NCI-H2227 treated with DMSO at 0.1 percent for 48 hours (cell line): ENCODE data around the gene ASB1.

Experiments used
- DNase-seq: peaks from one replicate; lab custom pipeline; 2025; lab: John Stamatoyannopoulos, UW

Gene ASB1

DNA sequence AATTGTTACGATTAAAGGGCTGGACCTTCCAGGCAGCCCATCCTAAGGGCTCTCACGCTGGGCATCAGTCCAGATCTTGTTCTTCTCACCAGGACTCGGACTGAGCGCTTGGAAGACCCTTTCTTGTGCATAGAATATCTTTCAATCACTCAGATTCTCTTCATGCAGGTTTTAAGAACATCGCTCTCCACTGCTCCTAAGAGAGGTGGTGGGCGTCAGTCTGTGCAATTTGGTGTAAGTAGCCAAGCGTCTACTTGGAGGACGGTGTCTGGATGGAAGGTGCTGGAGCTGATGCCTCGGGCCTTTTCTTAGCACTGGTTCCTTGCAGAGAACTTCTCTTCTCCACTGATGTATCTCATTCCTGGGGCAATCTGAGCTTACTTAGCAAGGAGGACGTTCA, 68.7 kb downstream of the ASB1 start:
- no peak for DNase-seq

DNA sequence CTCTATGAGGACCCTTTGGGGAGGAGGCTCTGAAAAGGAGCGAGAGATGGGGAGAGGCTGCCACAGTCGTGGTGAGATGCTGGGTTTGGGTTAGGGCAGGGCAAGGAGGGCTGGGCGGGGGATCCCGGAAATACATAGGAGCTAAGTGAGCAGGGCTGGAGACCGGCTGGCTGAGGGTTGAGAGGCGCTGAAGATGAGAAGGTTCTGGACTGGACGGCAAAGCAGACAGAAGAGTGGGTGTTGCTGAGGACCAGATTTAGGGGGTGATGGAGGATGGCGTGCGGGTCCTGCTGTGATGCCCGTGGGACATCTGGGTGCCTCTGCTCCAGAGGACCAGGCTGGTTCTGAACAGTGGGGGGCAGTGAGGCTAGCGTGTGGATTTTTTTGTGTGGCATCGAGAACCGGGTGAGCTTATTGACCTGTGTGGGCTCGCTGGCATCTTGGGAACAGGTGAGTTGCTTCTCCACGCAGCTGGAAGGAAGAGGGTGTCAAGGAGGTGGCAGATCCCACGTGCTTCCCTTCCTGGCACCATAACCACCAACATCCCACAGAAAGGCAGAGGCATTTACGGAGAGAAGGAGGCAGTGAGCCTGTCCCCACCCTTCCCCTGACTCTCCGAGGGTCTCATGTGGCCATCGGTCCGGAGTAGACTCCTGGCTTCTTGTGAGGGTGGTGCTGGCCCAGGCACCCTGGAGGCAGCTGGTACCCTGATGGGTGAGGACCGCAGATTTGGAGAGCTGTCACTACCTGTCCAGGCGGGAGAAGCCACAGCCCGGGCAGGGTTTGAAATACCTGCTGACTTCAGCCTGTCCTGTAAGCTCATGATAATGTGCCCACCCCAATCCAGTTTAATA, 70.3 kb downstream of the ASB1 start:
- no peak for DNase-seq

DNA sequence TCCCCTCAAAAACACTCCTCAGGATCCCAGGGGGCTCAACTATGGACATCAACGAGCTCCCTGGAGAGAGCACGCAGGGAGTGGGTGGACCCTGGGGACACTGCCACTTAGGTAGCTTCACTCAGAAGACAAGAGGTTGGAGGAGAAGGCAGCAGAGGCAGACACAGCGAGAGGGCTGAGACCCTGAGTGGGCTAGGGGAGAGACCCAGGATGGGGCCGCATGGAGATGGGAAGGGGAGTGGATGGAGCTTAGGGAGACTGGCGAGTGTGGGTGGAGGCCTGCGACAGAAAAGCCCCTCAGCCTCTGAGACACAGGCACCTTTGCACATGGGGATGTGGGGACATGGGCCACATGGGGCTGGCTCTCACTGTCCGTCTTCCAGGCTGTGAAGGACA, 70.9 kb downstream of the ASB1 start:
- DNase-seq = no peak

DNA sequence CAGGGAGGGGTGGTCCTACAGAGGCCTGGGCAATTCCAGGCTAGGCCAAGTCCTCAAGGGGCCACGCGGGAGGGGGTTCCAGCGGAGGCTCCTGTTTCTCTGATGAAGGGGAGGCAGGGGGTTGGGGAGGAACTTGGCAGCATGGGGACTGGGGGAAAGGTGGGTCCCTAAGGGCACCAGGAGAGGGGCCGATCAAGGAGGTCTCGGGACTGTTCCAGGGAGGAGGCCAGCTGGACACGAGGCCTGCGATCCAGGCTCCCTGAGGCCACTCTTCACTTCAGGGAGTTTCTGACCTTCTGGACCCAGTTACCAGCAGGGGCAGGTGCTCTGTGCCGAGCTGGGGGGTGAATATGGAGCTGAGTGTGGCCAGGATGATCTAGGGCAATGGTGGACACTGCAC, 71.5 kb downstream of the ASB1 start:
- DNase-seq = no peak

DNA sequence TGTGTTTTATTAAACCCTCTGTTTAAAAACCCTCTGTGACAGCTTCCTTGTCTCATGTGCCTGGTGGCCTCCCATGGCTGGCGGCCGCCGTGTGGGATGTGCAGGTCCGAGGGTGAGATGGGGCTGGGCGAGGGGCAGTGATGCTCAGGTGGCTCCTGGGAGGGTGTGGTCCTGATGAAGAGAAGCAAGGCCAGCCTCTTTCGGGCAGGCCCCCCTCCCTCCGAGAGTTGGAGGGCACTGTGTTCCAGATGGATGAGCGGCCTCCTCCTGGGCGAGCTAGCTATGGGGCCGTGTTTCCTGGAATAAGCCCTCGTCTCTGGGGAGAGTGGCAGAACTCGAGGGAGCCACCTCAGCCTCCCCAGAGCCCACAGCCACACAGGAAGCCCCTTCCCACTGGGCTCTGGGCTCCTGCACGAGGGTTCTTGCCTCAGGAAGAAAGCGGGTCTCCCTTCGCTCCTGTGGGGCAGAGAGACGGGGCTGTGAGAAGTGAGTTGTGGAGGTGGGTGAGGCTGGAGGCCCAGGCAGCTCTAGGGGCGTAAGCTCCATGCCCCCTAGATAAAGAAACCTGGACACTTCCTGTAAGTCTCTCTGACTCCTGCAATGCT, 72.1 kb downstream of the ASB1 start:
- DNase-seq = no peak

DNA sequence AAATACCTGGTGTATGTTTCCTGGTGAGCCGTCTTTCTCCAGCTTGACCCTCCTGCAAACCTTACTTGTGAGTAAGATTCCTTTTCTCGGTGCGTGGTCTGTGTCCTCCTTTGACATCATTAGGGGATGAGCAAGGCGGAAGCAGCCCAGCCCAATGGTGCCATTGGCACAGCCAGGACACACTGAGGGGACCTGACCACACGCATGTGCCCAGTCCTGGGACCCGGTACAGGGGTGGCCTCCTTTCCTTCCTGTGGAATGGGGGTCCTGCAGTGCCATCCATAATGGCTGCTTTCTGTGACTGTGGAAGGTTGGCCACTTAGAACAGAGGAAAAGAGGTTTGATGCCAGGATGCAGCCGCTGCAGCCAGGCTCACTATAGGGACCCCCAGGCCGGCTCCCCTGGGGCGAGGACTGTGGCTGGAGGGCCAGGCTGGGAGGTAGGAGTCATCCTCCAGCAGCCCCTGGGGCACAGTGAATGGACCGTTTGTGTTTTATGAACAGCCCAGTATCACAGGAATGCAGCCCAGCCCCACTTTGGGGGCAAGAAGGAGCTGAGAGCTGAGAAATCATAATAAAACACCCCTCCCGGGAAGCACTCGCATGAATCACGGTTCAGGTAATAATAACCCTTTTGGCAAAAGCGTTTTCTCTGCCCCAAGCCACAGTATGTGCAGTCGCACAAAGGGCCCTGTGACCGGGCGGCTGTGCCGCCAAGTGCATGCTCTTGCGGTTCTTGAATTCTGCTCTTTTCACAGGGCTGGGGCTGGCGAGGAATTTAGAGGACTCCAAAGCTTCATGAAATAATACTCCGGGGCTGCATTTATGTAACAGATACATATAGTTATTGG, 73.2 kb downstream of the ASB1 start:
- no peak for DNase-seq

DNA sequence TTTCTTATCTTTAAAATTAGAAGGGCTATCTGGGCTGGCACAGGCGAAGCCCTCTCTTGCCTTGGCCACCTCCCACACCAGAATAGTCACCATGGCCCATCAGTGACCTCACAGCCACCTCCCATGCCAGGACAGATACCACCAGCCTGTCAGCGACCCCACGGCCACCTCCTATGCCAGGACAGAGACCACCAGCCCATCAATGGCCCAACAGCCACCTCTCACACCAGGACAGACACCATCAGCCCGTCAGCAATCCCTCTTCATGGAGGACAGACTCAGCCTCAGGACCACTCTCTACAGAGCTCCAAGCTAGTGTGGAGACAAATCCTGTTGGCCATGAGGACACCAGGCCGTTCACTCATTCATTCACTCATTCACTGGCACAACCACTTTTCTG, 74.6 kb downstream of the ASB1 start:
- no peak for DNase-seq
